Activated naive CD4-positive, alpha-beta T cell treated with anti-CD3 and anti-CD28 coated beads for 36 hours (primary cell): ENCODE measurements around the gene EIF2B4. TPM values are rescaled to one million over a fixed set of nuclear protein-coding genes. Genes with fewer than 3 reads are reported as not detected.

Experiments
- CTCF ChIA-PET: fragments of 350-600 bp; sonication (Branson Sonifier 250); formaldehyde crosslinking; loops from one replicate; lab custom pipeline; 2021; ENCODE audit warnings: antibody characterized with exemption; lab: Charles Lee
- DNase-seq: peaks from one replicate; pipeline ENCODE4 v3.0.0-alpha.2; 2020
- H3K27ac Mint-ChIP-seq: one replicate; pipeline ENCODE4 v1.8.0; 2021; ENCODE audit warnings: mild to moderate bottlenecking, mixed read lengths
- H3K27me3 Mint-ChIP-seq: one replicate; pipeline ENCODE4 v1.8.0; 2021; ENCODE audit warnings: low read depth, mixed read lengths
- H3K36me3 Mint-ChIP-seq: one replicate; pipeline ENCODE4 v1.8.0; 2021; ENCODE audit warnings: low read depth, mixed read lengths
- H3K4me1 Mint-ChIP-seq: one replicate; pipeline ENCODE4 v1.8.0; 2021; ENCODE audit warnings: low read depth, mixed read lengths
- H3K4me3 Mint-ChIP-seq: one replicate; pipeline ENCODE4 v1.8.0; 2021; ENCODE audit warnings: mild to moderate bottlenecking, moderate library complexity, mixed read lengths
- H3K9me3 Mint-ChIP-seq: one replicate; pipeline ENCODE4 v1.8.0; 2021; ENCODE audit warnings: mixed read lengths
- intact Hi-C: fragments of 100-400 bp; cut with micrococcal nuclease; formaldehyde crosslinking; loops from one replicate; pipeline ENCODE4 v1.15.1; 2023
- total RNA-seq, 2 experiments: library from RNA; stranded (reverse); gene quantifications; one replicate each; pipeline ENCODE4 v1.2.3, GENCODE V29; 2021

Gene EIF2B4
- 10 to 100 TPM; 24.4 to 25.2 TPM for total RNA-seq

- Mint-ChIP-seq H3K4me3 (peak within 1 kb of the TSS; percentile 83), H3K36me3 (peaks cover 26% of the 10 kb centered on the region), H3K27ac (peak within 1 kb of the TSS; percentile 95), H3K4me1 (peaks cover 30% of the 10 kb centered on the region), H3K9me3 (no peaks in the 10 kb centered on the region), H3K27me3 (no peaks in the 10 kb centered on the region)
- CTCF ChIA-PET = interaction anchor here (0.6 to 4.0 kb wide), 14 partner anchors 9 to 314 kb away, joined by 3 to 22 read pairs (median 4); partner anchors contain the start of gene GTF3C2
- peak; percentile 100 for DNase-seq
- intact Hi-C loops = loop anchor here (1.0 to 5.0 kb wide), 15 partner anchors 10 to 320 kb away; partner anchors contain the start of genes ATRAID, CAD, CCDC121 and GPN1
Measured at GRCh38 chr2:27370026-27370815, at the start of gene EIF2B4, which contains the start of gene SNX17. Gene EIF2B4 (minus strand): TSS chr2:27370338. CDS start chr2:27370314, 24 bp downstream. Gene SNX17 (plus strand): TSS chr2:27370616. CDS start chr2:27370744, 128 bp downstream.

- Mint-ChIP-seq H3K27ac (no peak overlapping the region), H3K9me3 (no peaks in the 10 kb centered on the region), H3K4me1 (no peaks in the 10 kb centered on the region), H3K4me3 (no peak overlapping the region), H3K36me3 (no peaks in the 10 kb centered on the region), H3K27me3 (no peaks in the 10 kb centered on the region)
- intact Hi-C loops = no loop called here
- DNase-seq = no peak
- CTCF ChIA-PET = interaction anchor here (0.7 kb wide), 1 partner anchor 10 kb away, joined by 3 read pairs; no protein-coding TSS in a partner anchor
Measured at GRCh38 chr2:27416151-27416550, 46.0 kb upstream of the EIF2B4 start.

GRCh38 chr2:27412419-27413152 lies 42.4 kb upstream of the EIF2B4 start:
- intact Hi-C loops = no loop called here
- peaks cover 2% of the 10 kb centered on the region for H3K36me3 Mint-ChIP-seq
- H3K9me3 Mint-ChIP-seq = no peaks in the 10 kb centered on the region
- no peak for DNase-seq
- H3K4me3 Mint-ChIP-seq = no peak overlapping the region
- no peaks in the 10 kb centered on the region for H3K27me3 Mint-ChIP-seq
- peaks cover 12% of the 10 kb centered on the region for H3K4me1 Mint-ChIP-seq
- CTCF ChIA-PET = interaction anchor here (0.6 kb wide), 1 partner anchor 981 kb away, joined by 3 read pairs; no protein-coding TSS in a partner anchor
- H3K27ac Mint-ChIP-seq = no peak overlapping the region

GRCh38 chr2:27409321-27410073 lies 39.4 kb upstream of the EIF2B4 start, which contains the start of gene PPM1G:
Gene PPM1G (minus strand): TSS chr2:27409591. CDS start chr2:27409422, 169 bp downstream.
- H3K36me3 Mint-ChIP-seq = peaks cover 14% of the 10 kb centered on the region

GRCh38 chr2:27408601-27409320 lies 38.6 kb upstream of the EIF2B4 start:
- H3K4me3 Mint-ChIP-seq = peak overlapping the region; percentile 89
- no peaks in the 10 kb centered on the region for H3K9me3 Mint-ChIP-seq
- peak overlapping the region; percentile 51 for H3K27ac Mint-ChIP-seq

More at GRCh38 chr2:27409321-27410073, 39.4 kb upstream of the EIF2B4 start, which contains the start of gene PPM1G:
- Mint-ChIP-seq H3K4me1 (peaks cover 32% of the 10 kb centered on the region), H3K4me3 (peak within 1 kb of the TSS; percentile 89), H3K27ac (peak within 1 kb of the TSS; percentile 87), H3K27me3 (no peaks in the 10 kb centered on the region), H3K9me3 (no peaks in the 10 kb centered on the region)
- peak; percentile 97 for DNase-seq
- intact Hi-C loops = loop anchor here (1.0 to 2.0 kb wide), 8 partner anchors 19 to 274 kb away; partner anchors contain the start of genes ATRAID, CCDC121, EIF2B4 and GPN1
- CTCF ChIA-PET = interaction anchor here (1.0 to 4.1 kb wide), 7 partner anchors 16 to 274 kb away, joined by 3 to 35 read pairs (median 4); partner anchors contain the start of genes EIF2B4 and NRBP1

GRCh38 chr2:27407798-27408491 lies 37.8 kb upstream of the EIF2B4 start:
- peaks cover 16% of the 10 kb centered on the region for H3K36me3 Mint-ChIP-seq
- intact Hi-C loops = loop anchor here (2.0 kb wide), 1 partner anchor 221 kb away; the partner anchor contains the start of genes CCDC121 and GPN1
- H3K4me3 Mint-ChIP-seq = peak overlapping the region; percentile 89
- H3K27me3 Mint-ChIP-seq = no peaks in the 10 kb centered on the region
- DNase-seq = no peak
- CTCF ChIA-PET = interaction anchor here (0.9 to 4.1 kb wide), 5 partner anchors 21 to 276 kb away, joined by 3 to 35 read pairs (median 5); partner anchors contain the start of gene NRBP1
- H3K27ac Mint-ChIP-seq = peak overlapping the region; percentile 51
- H3K4me1 Mint-ChIP-seq = peaks cover 41% of the 10 kb centered on the region
- H3K9me3 Mint-ChIP-seq = no peaks in the 10 kb centered on the region

More at GRCh38 chr2:27408601-27409320, 38.6 kb upstream of the EIF2B4 start:
- intact Hi-C loops = loop anchor here (1.0 to 2.0 kb wide), 8 partner anchors 20 to 275 kb away; partner anchors contain the start of genes ATRAID, CCDC121, EIF2B4 and GPN1
- no peaks in the 10 kb centered on the region for H3K27me3 Mint-ChIP-seq
- DNase-seq = no peak
- H3K36me3 Mint-ChIP-seq = peaks cover 16% of the 10 kb centered on the region
- CTCF ChIA-PET = interaction anchor here (1.0 to 4.1 kb wide), 3 partner anchors 21 to 82 kb away, joined by 4 to 35 read pairs (median 4); partner anchors contain the start of gene NRBP1
- H3K4me1 Mint-ChIP-seq = peaks cover 36% of the 10 kb centered on the region

- H3K4me1 Mint-ChIP-seq = peaks cover 46% of the 10 kb centered on the region
- no peaks in the 10 kb centered on the region for H3K27me3 Mint-ChIP-seq
- DNase-seq = no peak
- H3K4me3 Mint-ChIP-seq = no peak overlapping the region
- CTCF ChIA-PET = interaction anchor here (0.6 kb wide), 1 partner anchor 97 kb away, joined by 3 read pairs; no protein-coding TSS in a partner anchor
- H3K9me3 Mint-ChIP-seq = no peaks in the 10 kb centered on the region
- peaks cover 28% of the 10 kb centered on the region for H3K36me3 Mint-ChIP-seq
- H3K27ac Mint-ChIP-seq = no peak overlapping the region
- intact Hi-C loops = no loop called here
Measured at GRCh38 chr2:27400348-27401135, 30.4 kb upstream of the EIF2B4 start.

GRCh38 chr2:27398962-27399361 lies 28.8 kb upstream of the EIF2B4 start:
- Mint-ChIP-seq H3K4me3 (no peak overlapping the region), H3K4me1 (peaks cover 40% of the 10 kb centered on the region), H3K36me3 (peaks cover 22% of the 10 kb centered on the region), H3K9me3 (no peaks in the 10 kb centered on the region), H3K27ac (no peak overlapping the region), H3K27me3 (no peaks in the 10 kb centered on the region)
- DNase-seq = no peak
- CTCF ChIA-PET = no interaction called here
- intact Hi-C loops = no loop called here

GRCh38 chr2:27393225-27393624 lies 23.1 kb upstream of the EIF2B4 start:
- intact Hi-C loops = no loop called here
- no peaks in the 10 kb centered on the region for H3K27me3 Mint-ChIP-seq
- H3K9me3 Mint-ChIP-seq = no peaks in the 10 kb centered on the region
- H3K27ac Mint-ChIP-seq = no peak overlapping the region
- DNase-seq = no peak
- peaks cover 22% of the 10 kb centered on the region for H3K36me3 Mint-ChIP-seq
- peaks cover 42% of the 10 kb centered on the region for H3K4me1 Mint-ChIP-seq
- CTCF ChIA-PET = interaction anchor here (1.4 kb wide), 1 partner anchor 17 kb away, joined by 3 read pairs; the partner anchor contains the start of gene PPM1G
- no peak overlapping the region for H3K4me3 Mint-ChIP-seq
